CD4-positive, alpha-beta T cell treated with Interferon gamma for 1 hour (primary cell): ENCODE data around the gene TAOK1.
"Not testable (repeated sequence)": the region's sequence is repeated elsewhere in the genome, so short reads cannot be mapped to it uniquely, and the experiment has no call there.

Source experiments
- DNase-seq: peaks from one replicate; pipeline ENCODE4 v3.0.0-alpha.2; 2020

The TAOK1 gene

DNA sequence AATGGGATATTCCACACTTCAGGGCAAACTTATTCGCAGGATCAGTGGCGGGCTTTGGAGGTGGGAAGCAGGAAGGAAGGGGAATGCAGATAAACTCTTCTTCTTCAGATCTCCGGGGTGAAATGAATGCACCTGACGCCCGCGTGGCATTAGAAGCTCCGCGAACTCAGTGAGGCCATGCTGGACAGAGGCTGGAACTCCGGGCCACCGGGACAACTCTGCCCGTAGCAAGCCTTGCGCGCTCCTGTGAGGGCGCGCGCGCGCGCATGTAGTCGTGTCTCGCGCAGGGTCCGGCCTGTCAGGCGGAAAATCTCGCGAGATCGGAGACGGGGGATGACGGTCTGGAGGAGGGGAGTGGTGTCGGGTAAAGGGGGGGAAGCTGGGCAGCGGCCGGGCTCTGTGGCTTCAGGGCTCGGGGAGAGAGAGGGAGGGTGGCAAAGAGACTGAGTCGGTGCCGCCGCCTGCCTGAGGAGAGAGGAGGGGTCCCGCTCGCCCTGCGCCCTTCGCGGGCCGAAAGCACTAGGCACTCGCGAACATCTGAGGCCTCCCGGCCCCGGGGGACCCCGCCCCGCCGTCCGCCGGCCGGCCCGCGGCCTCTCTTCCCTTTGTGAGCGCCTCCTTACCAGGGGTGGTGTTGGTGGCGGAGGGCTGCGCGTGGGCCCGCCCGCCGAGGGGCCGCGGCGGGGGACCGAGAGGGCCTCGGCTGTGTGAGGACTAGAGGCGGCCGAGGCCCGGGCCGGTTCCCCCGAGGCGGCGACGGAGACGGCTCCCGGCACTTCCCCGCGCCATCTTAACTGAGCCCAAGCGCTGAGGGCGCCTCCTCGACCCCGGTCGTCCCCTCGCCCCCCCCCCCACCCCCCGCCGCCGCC is at the start of gene TAOK1:
TSS of gene TAOK1 (plus strand) at position 382 of the 869 bp plus-strand sequence. CDS start 61,186 bp downstream, outside the sequence.
- DNase-seq = peak; percentile 97

- DNase-seq = no peak
Measured at GRCh38 chr17:29341726-29342125, 48.4 kb upstream of the TAOK1 start.

DNA sequence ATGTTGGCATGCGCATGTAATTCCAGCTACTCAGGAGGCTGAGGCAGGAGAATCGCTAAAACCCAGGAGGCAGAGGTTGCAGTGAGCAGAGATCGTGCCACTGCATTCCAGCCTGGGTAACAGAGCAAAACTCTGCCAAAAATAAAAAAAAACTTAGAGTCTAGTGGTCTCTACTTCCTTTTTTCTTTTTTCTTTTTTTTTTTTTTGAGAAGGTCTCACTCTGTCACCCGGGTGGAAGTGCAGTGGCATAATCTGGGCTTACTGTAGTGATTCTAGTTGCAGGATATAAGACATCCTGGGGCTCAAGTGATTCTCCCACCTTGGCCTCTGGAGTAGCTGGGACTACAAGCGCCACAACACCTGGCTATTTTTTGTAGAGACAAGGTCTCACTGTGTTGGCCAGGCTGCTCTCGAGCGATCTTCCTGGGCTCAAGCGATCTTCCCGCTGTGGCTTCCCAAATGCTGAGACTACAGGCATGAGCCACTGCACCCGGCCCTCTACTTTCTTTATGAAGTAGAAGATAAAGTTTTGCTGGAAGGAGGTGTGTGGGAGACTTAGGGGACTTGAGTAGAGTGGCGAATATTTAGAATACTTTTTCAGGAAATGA is 47.9 kb upstream of the TAOK1 start:
- DNase-seq = no peak

DNA sequence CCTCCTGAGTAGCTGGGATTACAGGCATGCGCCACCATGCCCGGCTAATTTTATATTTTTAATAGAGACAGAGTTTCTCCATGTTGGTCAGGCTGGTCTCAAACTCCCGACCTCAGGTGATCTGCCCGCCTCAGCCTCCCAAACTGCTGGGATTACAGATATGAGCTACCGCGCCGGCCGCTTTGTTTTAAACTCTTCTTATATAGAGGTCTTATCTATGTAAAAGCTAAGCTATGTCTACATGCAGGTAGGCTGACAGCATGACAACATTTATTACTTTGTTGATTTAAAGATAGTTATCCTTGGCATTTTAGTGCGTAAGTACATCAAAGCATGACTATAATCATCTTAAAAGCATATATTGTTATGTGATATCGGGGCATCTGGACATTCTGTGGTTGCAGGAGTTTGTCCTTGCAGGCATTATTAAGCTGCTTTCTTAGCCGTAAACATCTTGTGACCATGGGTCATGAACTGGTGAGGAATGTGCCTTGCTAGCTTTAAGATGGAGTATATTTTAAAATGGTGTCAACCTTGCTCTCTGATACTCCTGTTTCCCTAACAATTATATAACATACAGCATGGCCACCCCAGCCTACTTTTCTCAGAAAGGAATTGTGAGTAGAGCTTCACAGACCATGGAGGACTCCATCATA is 45.8 kb upstream of the TAOK1 start:
- no peak for DNase-seq

- no peak for DNase-seq
Measured at GRCh38 chr17:29345066-29345465, 45.1 kb upstream of the TAOK1 start.

DNA sequence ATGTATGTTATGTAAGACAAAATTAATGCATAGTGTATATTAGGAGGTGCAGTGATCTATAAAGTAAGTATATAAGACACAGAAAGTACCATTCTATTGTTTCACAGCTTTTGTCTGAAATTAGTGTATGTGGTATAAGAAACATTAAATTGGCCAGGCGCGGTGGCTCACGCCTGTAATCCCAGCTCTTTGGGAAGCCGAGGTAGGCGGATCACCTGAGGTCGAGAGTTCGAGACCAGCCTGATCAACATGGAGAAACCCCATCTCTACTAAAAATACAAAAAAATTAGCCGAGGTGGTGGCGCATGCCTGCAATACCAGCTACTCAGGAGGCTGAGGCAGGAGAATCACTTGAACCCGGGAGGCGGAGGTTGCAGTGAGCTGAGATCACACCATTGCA is 44.7 kb upstream of the TAOK1 start:
- not testable (repeated sequence) for DNase-seq

- no peak for DNase-seq
Measured at GRCh38 chr17:29346462-29346861, 43.7 kb upstream of the TAOK1 start.

DNA sequence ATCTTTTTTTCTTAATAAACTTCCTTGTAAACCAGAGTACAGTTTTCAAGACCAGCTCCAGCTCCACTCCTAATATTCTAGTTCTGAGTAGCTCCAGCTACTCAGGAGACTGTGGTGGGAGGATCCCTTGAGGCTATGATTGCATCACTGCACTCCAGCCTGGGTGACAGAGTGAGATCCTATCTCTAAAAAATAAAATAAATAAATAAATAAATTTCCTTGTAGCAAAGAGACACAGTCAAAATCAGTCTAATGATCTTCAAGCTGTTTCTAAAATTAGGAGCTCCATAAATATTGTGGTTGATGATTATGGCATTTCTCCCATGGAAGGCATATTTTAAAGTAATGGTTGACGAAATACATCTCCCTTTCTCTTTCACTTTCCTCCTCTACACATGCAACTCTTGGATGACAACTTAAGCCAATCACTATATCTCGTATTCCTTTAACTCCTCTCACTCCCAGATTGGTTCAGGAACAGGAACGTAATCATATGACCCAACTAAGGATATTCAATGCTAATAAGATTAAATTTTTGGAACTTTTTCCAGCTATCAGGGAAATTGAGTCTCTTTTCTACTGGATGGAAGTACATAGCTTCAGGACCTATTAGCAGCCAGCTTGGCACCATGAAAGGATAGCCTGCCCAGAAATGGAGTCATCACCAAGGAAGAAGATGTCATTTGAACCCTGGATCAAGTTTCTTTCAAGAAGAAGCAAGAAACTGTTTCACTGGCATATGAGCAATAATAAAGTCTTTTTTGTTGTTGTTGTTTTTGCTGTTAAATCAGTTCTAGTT is 42.1 kb upstream of the TAOK1 start:
- DNase-seq = no peak

GRCh38 chr17:29349409-29349808 is 40.8 kb upstream of the TAOK1 start:
- no peak for DNase-seq

- DNase-seq = no peak
Measured at GRCh38 chr17:29352146-29352545, 38.0 kb upstream of the TAOK1 start.

GRCh38 chr17:29357232-29357631 is 32.9 kb upstream of the TAOK1 start:
- no peak for DNase-seq

DNA sequence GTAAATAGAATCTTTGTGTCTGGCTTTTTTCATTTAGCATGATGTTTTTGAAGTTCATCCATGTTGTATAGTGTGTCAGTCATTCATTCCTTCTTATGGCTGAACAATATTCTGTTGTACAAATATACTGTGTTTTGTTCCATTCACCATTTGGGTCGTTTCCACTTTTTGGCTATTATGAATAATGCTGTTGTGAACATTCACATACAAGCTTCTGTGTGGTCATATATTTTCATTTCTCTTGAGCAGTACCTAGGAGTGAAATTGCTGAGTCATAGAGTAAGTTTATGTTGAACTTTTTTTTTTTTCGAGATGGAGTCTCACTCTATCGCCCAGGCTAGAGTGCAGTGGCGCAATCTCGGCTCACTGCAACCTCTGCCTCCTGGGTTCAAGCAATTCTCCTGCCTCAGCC is 32.3 kb upstream of the TAOK1 start:
- no peak for DNase-seq

- no peak for DNase-seq
Measured at GRCh38 chr17:29358416-29358815, 31.7 kb upstream of the TAOK1 start.

DNA sequence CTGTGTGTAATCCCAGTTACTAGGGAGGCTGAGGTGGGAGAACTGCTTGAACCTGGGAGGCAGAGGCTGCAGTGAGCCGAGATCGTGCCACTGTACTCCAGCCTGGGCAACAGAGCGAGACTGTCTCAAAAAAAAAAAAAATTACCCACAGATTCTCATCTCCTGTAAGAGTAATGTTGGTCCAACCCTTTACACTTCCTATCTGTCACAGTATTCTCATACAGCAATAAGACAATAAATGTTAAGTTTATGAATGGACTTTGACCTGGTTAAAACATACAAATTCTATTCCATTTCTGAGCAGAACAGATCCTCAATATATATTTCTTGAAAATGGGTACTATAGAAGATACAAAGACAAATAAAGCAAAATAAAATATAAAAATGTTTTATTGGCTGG is 30.4 kb upstream of the TAOK1 start:
- DNase-seq = no peak

- DNase-seq = no peak
Measured at GRCh38 chr17:29363716-29364115, 26.4 kb upstream of the TAOK1 start.

DNA sequence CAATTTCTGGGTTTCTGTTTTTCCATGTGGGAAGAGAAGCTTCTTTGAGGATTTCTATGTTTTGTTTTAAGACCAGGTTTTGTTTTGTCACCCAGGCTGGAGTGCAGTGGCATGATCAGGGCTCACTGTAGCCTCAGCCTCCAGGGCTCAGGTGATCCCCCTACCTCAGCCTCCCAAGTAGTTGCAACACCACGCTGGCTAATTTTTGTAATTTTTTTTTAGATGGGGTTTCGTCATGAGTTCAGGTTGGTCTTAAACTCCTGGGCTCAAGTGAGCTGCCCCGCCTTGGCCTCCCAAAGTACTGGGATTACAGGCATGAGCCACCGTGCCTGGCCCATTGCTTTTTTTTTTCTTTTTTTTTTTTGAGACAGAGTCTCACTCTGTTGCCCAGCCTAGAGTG is 25.5 kb upstream of the TAOK1 start:
- DNase-seq = no peak

DNA sequence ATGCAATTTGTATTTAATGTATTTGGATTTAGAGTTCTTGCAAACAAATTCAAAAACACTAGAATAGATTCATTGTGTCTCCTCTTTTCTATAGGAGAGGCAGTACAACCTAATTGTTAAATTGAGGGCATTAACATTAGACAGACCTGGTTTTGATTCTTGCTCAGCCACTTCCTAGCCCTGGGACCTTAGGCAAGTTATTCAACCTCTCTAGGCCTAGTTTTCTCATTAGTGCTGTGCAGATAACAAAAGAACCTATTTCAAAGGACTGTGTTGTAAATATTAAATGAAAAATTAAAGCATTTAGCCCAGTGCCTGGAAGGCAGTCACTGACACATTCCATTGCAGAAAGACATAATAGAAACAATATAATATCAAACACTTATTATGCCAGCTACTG is 22.0 kb upstream of the TAOK1 start:
- DNase-seq = no peak

DNA sequence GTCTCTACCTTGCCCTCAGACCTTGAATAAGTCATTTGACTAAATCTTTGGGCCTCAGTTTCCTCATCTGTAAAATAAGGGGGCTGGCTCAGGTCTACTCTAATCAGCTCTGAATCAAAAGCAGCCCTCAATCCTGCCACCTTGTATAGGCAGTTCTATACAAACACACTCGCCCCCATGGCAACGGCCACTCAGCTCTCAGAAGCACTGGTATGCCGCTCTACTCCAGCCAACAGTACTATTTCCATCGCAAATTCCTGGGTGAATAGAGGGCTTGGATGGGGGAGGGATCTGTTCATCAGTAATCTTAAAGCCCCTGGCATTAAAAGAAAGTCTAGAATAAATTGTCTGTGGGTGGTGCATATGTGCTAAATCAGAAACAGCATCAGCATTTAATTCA is 21.2 kb upstream of the TAOK1 start:
- no peak for DNase-seq

- peak; percentile 42 for DNase-seq
Measured at GRCh38 chr17:29369831-29370735, 20.1 kb upstream of the TAOK1 start.

GRCh38 chr17:29376667-29377270 is 13.4 kb upstream of the TAOK1 start:
- DNase-seq = no peak

DNA sequence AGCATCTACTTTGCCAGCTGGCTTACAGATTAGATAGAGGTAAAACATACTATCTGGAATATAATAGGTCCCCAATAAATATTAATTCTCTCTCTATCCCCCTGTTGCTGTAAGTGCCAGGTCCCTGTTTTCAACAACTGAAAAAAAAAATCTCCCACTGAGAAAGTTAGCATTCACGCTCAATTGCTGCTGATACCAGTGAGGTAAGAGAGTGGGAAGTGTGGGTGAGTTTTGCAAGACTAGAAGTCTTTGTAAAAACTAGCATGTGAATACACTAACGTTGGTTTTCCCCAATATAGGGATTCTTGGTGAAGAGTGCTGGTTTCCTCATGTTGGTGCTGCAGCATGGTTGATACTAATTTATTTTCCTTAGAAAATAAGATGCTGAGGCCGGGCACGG is 11.7 kb upstream of the TAOK1 start:
- no peak for DNase-seq
